GM12875 (cell line): ENCODE measurements around the gene CMIP.

ENCODE experiments used
- H3K4me3 ChIP-seq: one replicate; pipeline ENCODE4 v1.5.1; 2011; ENCODE audit warnings: low read depth, low read length, control low read depth
- CTCF ChIP-seq: IDR thresholded peaks from 2 replicates; pipeline ENCODE4 v1.5.1; 2011; ENCODE audit warnings: low read depth, mild to moderate bottlenecking, control low read depth, inconsistent platforms, low read length, moderate library complexity, borderline replicate concordance; ENCODE audit not compliant: insufficient read depth

CMIP gene

GRCh38 chr16:81509404-81509803, 64.8 kb downstream of the CMIP start:
- TF ChIP-seq CTCF: no peak
- no peak overlapping the region for H3K4me3 ChIP-seq

GRCh38 chr16:81510016-81510415, 65.4 kb downstream of the CMIP start:
- TF ChIP-seq CTCF: no peak
- H3K4me3 ChIP-seq: no peak overlapping the region

- H3K4me3 ChIP-seq: no peak overlapping the region
- no peak for TF ChIP-seq CTCF
Observed at GRCh38 chr16:81511371-81511770, 66.8 kb downstream of the CMIP start.

- no peak for TF ChIP-seq CTCF
- H3K4me3 ChIP-seq: no peak overlapping the region
Observed at GRCh38 chr16:81513204-81514040, 68.8 kb downstream of the CMIP start.

GRCh38 chr16:81514041-81514559, 69.5 kb downstream of the CMIP start:
- no peak for TF ChIP-seq CTCF
- H3K4me3 ChIP-seq: no peak overlapping the region

- no peak for TF ChIP-seq CTCF
- no peak overlapping the region for H3K4me3 ChIP-seq
Observed at GRCh38 chr16:81514568-81515258, 70.1 kb downstream of the CMIP start.
